ENCODE data around the gene ZNF524. TPM values are rescaled to one million over a fixed set of nuclear protein-coding genes. Genes with fewer than 3 reads are reported as not detected.

ZNF524 gene
- total and polyA plus RNA-seq, 10 of the 15 experiments (the other 5 are each of a cell fraction or from before 2014, with no cell fraction given): 0.47 to 18.6 (median 12.4) TPM; not detected in 1

GRCh38 chr19:55598719-55599467 lies 1.2 kb upstream of the ZNF524 start (continued):
- TF ChIP-seq CUX1 (IDR thresholded peaks at IDR 0.05; ENCODE audit: insufficient replicate concordance, low read depth, low read length) (no peak), SPI1 (IDR thresholded peaks at IDR 0.05; ENCODE audit: borderline replicate concordance, insufficient read depth, low read depth, low read length) (peak; percentile 35; the same call in 1 of the 2 replicates), CREB1 (IDR thresholded peaks at IDR 0.05; ENCODE audit: low read depth) (no peak), ETV6 (conservative IDR thresholded peaks at IDR 0.05 in 1 of 2, IDR thresholded peaks at IDR 0.05 in 1 of 2; ENCODE audit: borderline replicate concordance in 1 of 2, low read depth in 1 of 2) (no peak), NFXL1 (IDR thresholded peaks at IDR 0.05; ENCODE audit: borderline replicate concordance) (no peak), ZNF24 (IDR thresholded peaks at IDR 0.05) (no peak), RAD51 (IDR thresholded peaks at IDR 0.05) (no peak), BMI1 (IDR thresholded peaks at IDR 0.05; ENCODE audit: borderline replicate concordance) (no peak), SREBF1 (IDR thresholded peaks at IDR 0.05; ENCODE audit: low read length) (no peak), ATF2 (IDR thresholded peaks at IDR 0.05; ENCODE audit: low read length) (no peak), SUZ12 (IDR thresholded peaks at IDR 0.05; ENCODE audit: unreplicated experiment) (no peak), NR2C1 (IDR thresholded peaks at IDR 0.05) (no peak), EGR1 (IDR thresholded peaks at IDR 0.05; ENCODE audit: borderline replicate concordance in 1 of 2, low read depth in 2 of 2, low read length in 2 of 2) (no peak; a peak in 1 of 3 replicates), HSF1 (IDR thresholded peaks at IDR 0.05; ENCODE audit: low read depth, low read length) (no peak), NKRF (conservative IDR thresholded peaks at IDR 0.05) (no peak; the same call in 1 of the 2 replicates), ZNF622 (IDR thresholded peaks at IDR 0.05) (no peak), NBN (IDR thresholded peaks at IDR 0.05) (no peak), FOXM1 (IDR thresholded peaks at IDR 0.05; ENCODE audit: low read depth, low read length) (no peak), YBX1 (IDR thresholded peaks at IDR 0.05) (no peak), POLR2AphosphoS5 (IDR thresholded peaks at IDR 0.05; ENCODE audit: low read length) (no peak; the same call in 1 of the 2 replicates)

Measured in GM12878 (cell line).